K562 (cell line): ENCODE results near the gene PLD1.

Experiments
- HEY1 ChIP-seq: fragments of 250-450 bp; sonication (Bioruptor Pico); IDR thresholded peaks from 2 replicates; pipeline ENCODE4 v1.5.0; 2020; ENCODE audit warnings: mild to moderate bottlenecking, moderate library complexity, borderline replicate concordance
- MAZ ChIP-seq, 2 experiments: fragments of 450-650 bp in 1 of 2; sonication (generic) in 1 of 2; formaldehyde crosslinking; IDR thresholded peaks in 1 of 2; conservative IDR thresholded peaks in 1 of 2; 2 replicates each; pipeline versions ENCODE4 v1.4.0 to v1.5.0; 2020; ENCODE audit warnings: mild to moderate bottlenecking in 1 of 2, missing genetic modification reagents in 1 of 2
- RAD21 ChIP-seq, 2 experiments: fragments of 250-450 bp in 1 of 2; fragments of 450-650 bp in 1 of 2; sonication (Bioruptor Pico) in 1 of 2; formaldehyde crosslinking in 1 of 2; IDR thresholded peaks in 1 of 2; conservative IDR thresholded peaks in 1 of 2; 2 replicates each; pipeline versions ENCODE4 v1.4.0 to v1.8.0; 2020 to 2022; ENCODE audit warnings: mild to moderate bottlenecking in 2 of 2, moderate library complexity in 1 of 2
- RNF2 ChIP-seq: sonication (generic); IDR thresholded peaks from 2 replicates; pipeline ENCODE4 v1.6.1; 2016
- ZEB2 ChIP-seq: fragments of 450-650 bp; IDR thresholded peaks from 2 replicates; pipeline ENCODE4 v1.6.1; 2016
- TF ChIP-seq, protein P1 (sequence below): sonication (generic); formaldehyde crosslinking; IDR thresholded peaks from 2 replicates; pipeline ENCODE4 v1.9.0; 2022; ENCODE audit warnings: mild to moderate bottlenecking, missing genetic modification reagents
- TF ChIP-seq, protein P2 (sequence below), 3 experiments: IDR thresholded peaks in 2 of 3; conservative IDR thresholded peaks in 1 of 3; 2 replicates each; pipeline ENCODE4 v1.5.1; 2011 to 2012; ENCODE audit warnings: low read length in 3 of 3, mild to moderate bottlenecking in 3 of 3, control low read depth in 2 of 3, improper control_type of control experiment in 1 of 3, inconsistent platforms in 1 of 3, low read depth in 1 of 3, mixed read lengths in 1 of 3, moderate library complexity in 1 of 3; ENCODE audit not compliant: insufficient read depth in 2 of 3
- TF ChIP-seq, protein P3 (sequence below), 2 experiments: fragments of 450-650 bp; formaldehyde crosslinking in 1 of 2; IDR thresholded peaks; 2 replicates each; pipeline versions ENCODE4 v1.4.0 to v1.6.1; 2014 to 2020; ENCODE audit warnings: mild to moderate bottlenecking in 2 of 2, borderline replicate concordance in 1 of 2, low read depth in 1 of 2
- TF ChIP-seq, protein P4 (sequence below): sonication (generic); formaldehyde crosslinking; IDR thresholded peaks from 2 replicates; pipeline ENCODE4 v1.8.1; 2022; ENCODE audit warnings: missing genetic modification reagents

DNA sequence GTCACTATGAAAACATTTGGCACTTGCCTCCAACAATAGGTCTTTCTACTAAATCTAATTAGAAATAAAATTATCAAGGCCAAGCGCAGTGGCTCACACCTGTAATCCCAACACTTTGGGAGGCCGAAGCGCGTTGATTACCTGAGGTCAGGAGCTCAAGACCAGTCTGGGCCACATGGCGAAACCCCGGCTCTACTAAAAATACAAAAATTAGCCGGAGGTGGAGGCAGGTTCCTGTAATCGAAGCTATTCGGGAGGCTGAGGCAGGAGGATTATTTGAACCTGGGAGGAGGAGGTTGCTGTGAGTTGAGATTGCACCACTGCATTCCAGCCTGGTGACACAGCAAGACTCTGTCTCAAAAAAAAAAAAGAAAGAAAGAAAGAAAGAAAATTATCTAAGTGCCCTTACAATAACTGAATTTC is 1.6 kb upstream of the PLD1 start:
- TF ChIP-seq RNF2 = no peak
- TF ChIP-seq HEY1 (CRISPR knock-in tag) = no peak
- TF ChIP-seq, protein P1, sequence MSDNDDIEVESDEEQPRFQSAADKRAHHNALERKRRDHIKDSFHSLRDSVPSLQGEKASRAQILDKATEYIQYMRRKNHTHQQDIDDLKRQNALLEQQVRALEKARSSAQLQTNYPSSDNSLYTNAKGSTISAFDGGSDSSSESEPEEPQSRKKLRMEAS (CRISPR knock-in tag) = no peak
- no peak for TF ChIP-seq MAZ (CRISPR knock-in tag; conservative IDR thresholded peaks at IDR 0.05 in 1 of 2, IDR thresholded peaks at IDR 0.05 in 1 of 2)
- TF ChIP-seq, protein P2, sequence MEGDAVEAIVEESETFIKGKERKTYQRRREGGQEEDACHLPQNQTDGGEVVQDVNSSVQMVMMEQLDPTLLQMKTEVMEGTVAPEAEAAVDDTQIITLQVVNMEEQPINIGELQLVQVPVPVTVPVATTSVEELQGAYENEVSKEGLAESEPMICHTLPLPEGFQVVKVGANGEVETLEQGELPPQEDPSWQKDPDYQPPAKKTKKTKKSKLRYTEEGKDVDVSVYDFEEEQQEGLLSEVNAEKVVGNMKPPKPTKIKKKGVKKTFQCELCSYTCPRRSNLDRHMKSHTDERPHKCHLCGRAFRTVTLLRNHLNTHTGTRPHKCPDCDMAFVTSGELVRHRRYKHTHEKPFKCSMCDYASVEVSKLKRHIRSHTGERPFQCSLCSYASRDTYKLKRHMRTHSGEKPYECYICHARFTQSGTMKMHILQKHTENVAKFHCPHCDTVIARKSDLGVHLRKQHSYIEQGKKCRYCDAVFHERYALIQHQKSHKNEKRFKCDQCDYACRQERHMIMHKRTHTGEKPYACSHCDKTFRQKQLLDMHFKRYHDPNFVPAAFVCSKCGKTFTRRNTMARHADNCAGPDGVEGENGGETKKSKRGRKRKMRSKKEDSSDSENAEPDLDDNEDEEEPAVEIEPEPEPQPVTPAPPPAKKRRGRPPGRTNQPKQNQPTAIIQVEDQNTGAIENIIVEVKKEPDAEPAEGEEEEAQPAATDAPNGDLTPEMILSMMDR (IDR thresholded peaks at IDR 0.05 in 2 of 3, conservative IDR thresholded peaks at IDR 0.05 in 1 of 3; ENCODE audit: insufficient read depth in 2 of 3, low read depth in 1 of 3, low read length in 3 of 3) = no peak
- TF ChIP-seq, protein P3, sequence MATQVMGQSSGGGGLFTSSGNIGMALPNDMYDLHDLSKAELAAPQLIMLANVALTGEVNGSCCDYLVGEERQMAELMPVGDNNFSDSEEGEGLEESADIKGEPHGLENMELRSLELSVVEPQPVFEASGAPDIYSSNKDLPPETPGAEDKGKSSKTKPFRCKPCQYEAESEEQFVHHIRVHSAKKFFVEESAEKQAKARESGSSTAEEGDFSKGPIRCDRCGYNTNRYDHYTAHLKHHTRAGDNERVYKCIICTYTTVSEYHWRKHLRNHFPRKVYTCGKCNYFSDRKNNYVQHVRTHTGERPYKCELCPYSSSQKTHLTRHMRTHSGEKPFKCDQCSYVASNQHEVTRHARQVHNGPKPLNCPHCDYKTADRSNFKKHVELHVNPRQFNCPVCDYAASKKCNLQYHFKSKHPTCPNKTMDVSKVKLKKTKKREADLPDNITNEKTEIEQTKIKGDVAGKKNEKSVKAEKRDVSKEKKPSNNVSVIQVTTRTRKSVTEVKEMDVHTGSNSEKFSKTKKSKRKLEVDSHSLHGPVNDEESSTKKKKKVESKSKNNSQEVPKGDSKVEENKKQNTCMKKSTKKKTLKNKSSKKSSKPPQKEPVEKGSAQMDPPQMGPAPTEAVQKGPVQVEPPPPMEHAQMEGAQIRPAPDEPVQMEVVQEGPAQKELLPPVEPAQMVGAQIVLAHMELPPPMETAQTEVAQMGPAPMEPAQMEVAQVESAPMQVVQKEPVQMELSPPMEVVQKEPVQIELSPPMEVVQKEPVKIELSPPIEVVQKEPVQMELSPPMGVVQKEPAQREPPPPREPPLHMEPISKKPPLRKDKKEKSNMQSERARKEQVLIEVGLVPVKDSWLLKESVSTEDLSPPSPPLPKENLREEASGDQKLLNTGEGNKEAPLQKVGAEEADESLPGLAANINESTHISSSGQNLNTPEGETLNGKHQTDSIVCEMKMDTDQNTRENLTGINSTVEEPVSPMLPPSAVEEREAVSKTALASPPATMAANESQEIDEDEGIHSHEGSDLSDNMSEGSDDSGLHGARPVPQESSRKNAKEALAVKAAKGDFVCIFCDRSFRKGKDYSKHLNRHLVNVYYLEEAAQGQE (IDR thresholded peaks at IDR 0.05; ENCODE audit: borderline replicate concordance) = no peak
- TF ChIP-seq, protein P3 (CRISPR knock-in tag; IDR thresholded peaks at IDR 0.05; ENCODE audit: low read depth) = no peak
- TF ChIP-seq, protein P4, sequence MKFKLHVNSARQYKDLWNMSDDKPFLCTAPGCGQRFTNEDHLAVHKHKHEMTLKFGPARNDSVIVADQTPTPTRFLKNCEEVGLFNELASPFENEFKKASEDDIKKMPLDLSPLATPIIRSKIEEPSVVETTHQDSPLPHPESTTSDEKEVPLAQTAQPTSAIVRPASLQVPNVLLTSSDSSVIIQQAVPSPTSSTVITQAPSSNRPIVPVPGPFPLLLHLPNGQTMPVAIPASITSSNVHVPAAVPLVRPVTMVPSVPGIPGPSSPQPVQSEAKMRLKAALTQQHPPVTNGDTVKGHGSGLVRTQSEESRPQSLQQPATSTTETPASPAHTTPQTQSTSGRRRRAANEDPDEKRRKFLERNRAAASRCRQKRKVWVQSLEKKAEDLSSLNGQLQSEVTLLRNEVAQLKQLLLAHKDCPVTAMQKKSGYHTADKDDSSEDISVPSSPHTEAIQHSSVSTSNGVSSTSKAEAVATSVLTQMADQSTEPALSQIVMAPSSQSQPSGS = no peak
- TF ChIP-seq ZEB2 = peak; percentile 46; the same call in 1 of the 2 replicates
- TF ChIP-seq RAD21 (CRISPR knock-in tag; conservative IDR thresholded peaks at IDR 0.05 in 1 of 2, IDR thresholded peaks at IDR 0.05 in 1 of 2) = no peak
